ENCODE measurements around the gene KRT9. TPM values are rescaled to one million over a fixed set of nuclear protein-coding genes. Genes with fewer than 3 reads are reported as not detected.
"Not testable (repeated sequence)": the region's sequence is repeated elsewhere in the genome, so short reads cannot be mapped to it uniquely, and the experiment has no call there.

The KRT9 gene
- total RNA-seq, 1 donor from 2014 or later: not detected

- no peak for DNase-seq (ENCODE audit: low spot score in 2 of 2)
Measured at GRCh38 chr17:41592601-41593305, 20.9 kb upstream of the KRT9 start.

DNA sequence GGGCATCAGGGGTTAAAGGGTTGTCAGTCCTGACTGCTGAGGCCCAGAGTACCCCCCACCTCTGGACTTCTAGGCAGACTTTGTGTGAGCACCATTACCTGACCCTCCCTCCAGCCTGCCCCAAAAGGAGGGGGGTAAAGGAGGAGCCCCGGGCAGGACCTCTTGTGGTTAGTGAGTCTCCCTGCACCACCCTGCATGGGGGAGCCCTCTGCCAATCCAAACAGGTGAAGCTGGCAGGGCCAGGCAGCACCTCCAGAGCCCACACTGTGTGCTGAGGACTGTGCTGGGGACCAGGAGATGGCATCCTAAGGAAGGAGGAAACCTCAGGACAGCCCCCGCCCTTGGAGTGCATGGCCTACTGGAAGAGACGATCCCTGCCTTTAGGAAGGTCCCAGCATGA, 17.4 kb upstream of the KRT9 start:
- no peaks in the 10 kb centered on the region for H3K9me3 ChIP-seq
- H3K4me3 ChIP-seq: no peak overlapping the region
- no peak for DNase-seq (ENCODE audit: low spot score in 2 of 2)
- no peak overlapping the region for H3K27ac ChIP-seq
- TF ChIP-seq CTCF (IDR thresholded peaks at IDR 0.05): no peak
- H3K4me1 ChIP-seq: peaks cover 0 to 5% of the 10 kb centered on the region in 2 donors
- no peaks in the 10 kb centered on the region for H3K27me3 ChIP-seq
- H3K36me3 ChIP-seq: no peaks in the 10 kb centered on the region
- intact Hi-C loops (cut with DNase I): no loop called here

More at GRCh38 chr17:41592601-41593305, 20.9 kb upstream of the KRT9 start:
- H3K4me3 ChIP-seq: no peak overlapping the region
- H3K4me1 ChIP-seq: peaks cover 0 to 5% of the 10 kb centered on the region in 2 donors
- H3K27me3 ChIP-seq: no peaks in the 10 kb centered on the region
- H3K27ac ChIP-seq: no peak overlapping the region
- H3K9me3 ChIP-seq: no peaks in the 10 kb centered on the region
- intact Hi-C loops (cut with DNase I): no loop called here
- no peak for TF ChIP-seq CTCF (IDR thresholded peaks at IDR 0.05)
- no peaks in the 10 kb centered on the region for H3K36me3 ChIP-seq

- no peak overlapping the region for H3K27ac ChIP-seq
- no peaks in the 10 kb centered on the region for H3K27me3 ChIP-seq
- H3K4me1 ChIP-seq: peaks cover 0 to 5% of the 10 kb centered on the region in 2 donors
- H3K9me3 ChIP-seq: no peaks in the 10 kb centered on the region
- peak in 1 of 2 donors; percentile 69 for DNase-seq (ENCODE audit: low spot score in 2 of 2)
- TF ChIP-seq CTCF (IDR thresholded peaks at IDR 0.05): no peak
- intact Hi-C loops (cut with DNase I): no loop called here
- no peaks in the 10 kb centered on the region for H3K36me3 ChIP-seq
- no peak overlapping the region for H3K4me3 ChIP-seq
Measured at GRCh38 chr17:41588126-41588810, 16.4 kb upstream of the KRT9 start.

GRCh38 chr17:41586863-41587495, 15.1 kb upstream of the KRT9 start, which contains the start of gene KRT14:
TSS of gene KRT14 (minus strand) at chr17:41586895. CDS start at chr17:41586834, 61 bp downstream.
- Histone ChIP-seq H3K4me1 (peaks cover 0 to 5% of the 10 kb centered on the region in 2 donors), H3K9me3 (no peaks in the 10 kb centered on the region), H3K36me3 (no peaks in the 10 kb centered on the region), H3K27me3 (no peaks in the 10 kb centered on the region), H3K27ac (no peak within 1 kb of the TSS), H3K4me3 (no peak within 1 kb of the TSS)
- intact Hi-C loops (cut with DNase I): no loop called here
- no peak for TF ChIP-seq CTCF (IDR thresholded peaks at IDR 0.05)
- DNase-seq (ENCODE audit: low spot score in 2 of 2): no peak

GRCh38 chr17:41585301-41586056, 13.6 kb upstream of the KRT9 start:
- Histone ChIP-seq H3K4me3 (no peak overlapping the region), H3K36me3 (no peaks in the 10 kb centered on the region), H3K27me3 (no peaks in the 10 kb centered on the region), H3K27ac (no peak overlapping the region), H3K9me3 (no peaks in the 10 kb centered on the region), H3K4me1 (peaks cover 0 to 5% of the 10 kb centered on the region in 2 donors)
- intact Hi-C loops (cut with DNase I): no loop called here
- no peak for TF ChIP-seq CTCF (IDR thresholded peaks at IDR 0.05)
- no peak for DNase-seq (ENCODE audit: low spot score in 2 of 2)

DNA sequence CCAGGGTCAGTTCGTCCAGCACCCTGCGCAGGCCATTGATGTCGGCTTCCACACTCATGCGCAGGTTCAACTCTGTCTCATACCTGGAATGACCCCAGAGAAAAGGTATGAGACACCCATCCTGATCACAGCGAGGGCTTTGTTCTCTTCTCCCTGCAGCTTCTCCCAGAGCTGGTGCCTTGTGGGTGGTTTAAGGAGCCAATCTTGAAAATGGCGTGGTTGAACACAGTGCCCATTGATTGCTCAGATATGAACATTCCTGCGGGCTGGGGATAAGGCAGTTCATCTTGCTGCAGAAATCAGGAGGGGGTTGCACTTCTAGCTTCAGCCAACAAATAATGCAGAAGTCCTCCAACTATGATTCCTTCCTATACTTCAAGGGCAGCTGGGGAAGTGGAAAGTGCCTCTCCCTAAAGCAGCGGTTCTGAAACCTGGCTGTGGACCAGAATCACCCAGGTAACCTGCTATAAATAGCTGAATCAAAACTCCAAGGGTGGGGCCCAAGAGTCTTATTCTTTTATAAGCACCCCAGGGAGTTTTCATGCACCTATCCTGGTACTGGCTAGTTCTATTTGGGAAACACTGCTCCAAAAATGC, 12.6 kb upstream of the KRT9 start:
- H3K27ac ChIP-seq; H3K4me3 ChIP-seq; H3K4me1 ChIP-seq; intact Hi-C loops (cut with DNase I); H3K36me3 ChIP-seq; DNase-seq (ENCODE audit: low spot score in 2 of 2); H3K27me3 ChIP-seq; H3K9me3 ChIP-seq: not testable (repeated sequence)

Data from ascending aorta (tissue), 2 donors.